PFSK-1 (cell line): ENCODE results near the gene S100B.

Source experiments
- FOXP2 ChIP-seq: optimal IDR thresholded peaks from 2 replicates; pipeline ENCODE3; 2011; ENCODE audit warnings: borderline replicate concordance, control low read depth, inconsistent platforms; ENCODE audit not compliant: insufficient read depth; ENCODE audit errors: extremely low read length, extremely low read depth
- POLR2AphosphoS5 ChIP-seq: IDR thresholded peaks from 2 replicates; pipeline ENCODE4 v1.6.1; 2012; ENCODE audit warnings: low read depth, mild to moderate bottlenecking, control low read depth, low read length, moderate library complexity
- SIN3A ChIP-seq: IDR thresholded peaks from 2 replicates; pipeline ENCODE4 v1.6.1; 2012; ENCODE audit warnings: mild to moderate bottlenecking, low read length, moderate library complexity, borderline replicate concordance; ENCODE audit not compliant: insufficient read depth
- TAF1 ChIP-seq: IDR thresholded peaks from 2 replicates; pipeline ENCODE4 v1.6.1; 2012; ENCODE audit warnings: low read length, control low read depth, borderline replicate concordance; ENCODE audit not compliant: insufficient read depth
- TF ChIP-seq, protein P1 (sequence below), 2 experiments: IDR thresholded peaks; 2 replicates each; pipeline versions ENCODE4 v1.6.1 to v1.8.0; 2011 to 2012; ENCODE audit warnings: low read depth in 2 of 2, low read length in 2 of 2, control low read depth in 1 of 2, inconsistent platforms in 1 of 2, mild to moderate bottlenecking in 1 of 2, moderate library complexity in 1 of 2; ENCODE audit not compliant: insufficient read depth in 1 of 2

DNA sequence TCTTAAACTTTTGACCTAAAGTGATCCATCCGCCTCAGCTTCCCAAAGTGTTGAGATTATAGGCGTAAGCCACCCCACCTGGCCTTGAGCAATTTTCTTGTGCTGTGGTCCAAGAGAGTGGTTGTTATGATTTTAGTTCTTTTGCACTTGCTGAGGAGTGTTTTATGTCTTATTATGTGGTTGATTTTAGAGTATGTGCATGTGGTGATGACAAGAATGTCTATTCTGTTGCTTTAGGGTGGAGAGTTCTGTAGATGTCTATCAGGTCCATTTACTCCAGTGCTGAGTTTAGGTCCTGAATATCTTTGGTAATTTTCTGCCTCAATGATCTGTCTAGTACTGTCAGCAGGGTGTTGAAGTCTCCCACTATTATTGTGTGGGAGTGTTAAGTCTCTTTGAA, 11.2 kb upstream of the S100B start:
- TF ChIP-seq, protein P1, sequence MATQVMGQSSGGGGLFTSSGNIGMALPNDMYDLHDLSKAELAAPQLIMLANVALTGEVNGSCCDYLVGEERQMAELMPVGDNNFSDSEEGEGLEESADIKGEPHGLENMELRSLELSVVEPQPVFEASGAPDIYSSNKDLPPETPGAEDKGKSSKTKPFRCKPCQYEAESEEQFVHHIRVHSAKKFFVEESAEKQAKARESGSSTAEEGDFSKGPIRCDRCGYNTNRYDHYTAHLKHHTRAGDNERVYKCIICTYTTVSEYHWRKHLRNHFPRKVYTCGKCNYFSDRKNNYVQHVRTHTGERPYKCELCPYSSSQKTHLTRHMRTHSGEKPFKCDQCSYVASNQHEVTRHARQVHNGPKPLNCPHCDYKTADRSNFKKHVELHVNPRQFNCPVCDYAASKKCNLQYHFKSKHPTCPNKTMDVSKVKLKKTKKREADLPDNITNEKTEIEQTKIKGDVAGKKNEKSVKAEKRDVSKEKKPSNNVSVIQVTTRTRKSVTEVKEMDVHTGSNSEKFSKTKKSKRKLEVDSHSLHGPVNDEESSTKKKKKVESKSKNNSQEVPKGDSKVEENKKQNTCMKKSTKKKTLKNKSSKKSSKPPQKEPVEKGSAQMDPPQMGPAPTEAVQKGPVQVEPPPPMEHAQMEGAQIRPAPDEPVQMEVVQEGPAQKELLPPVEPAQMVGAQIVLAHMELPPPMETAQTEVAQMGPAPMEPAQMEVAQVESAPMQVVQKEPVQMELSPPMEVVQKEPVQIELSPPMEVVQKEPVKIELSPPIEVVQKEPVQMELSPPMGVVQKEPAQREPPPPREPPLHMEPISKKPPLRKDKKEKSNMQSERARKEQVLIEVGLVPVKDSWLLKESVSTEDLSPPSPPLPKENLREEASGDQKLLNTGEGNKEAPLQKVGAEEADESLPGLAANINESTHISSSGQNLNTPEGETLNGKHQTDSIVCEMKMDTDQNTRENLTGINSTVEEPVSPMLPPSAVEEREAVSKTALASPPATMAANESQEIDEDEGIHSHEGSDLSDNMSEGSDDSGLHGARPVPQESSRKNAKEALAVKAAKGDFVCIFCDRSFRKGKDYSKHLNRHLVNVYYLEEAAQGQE (IDR thresholded peaks at IDR 0.05; ENCODE audit: insufficient read depth in 1 of 2, low read depth in 2 of 2, low read length in 2 of 2) = no peak
- TF ChIP-seq FOXP2 (no peak), POLR2AphosphoS5 (no peak), TAF1 (no peak), SIN3A (no peak)
